GM06990 (cell line): ENCODE measurements around the gene TSPAN9.

ENCODE experiments used
- DNase-seq: peaks from one replicate; pipeline ENCODE4 v3.0.0-alpha.2; 2011; ENCODE audit not compliant: insufficient read length; ENCODE audit errors: extremely low read depth
- H3K27me3 ChIP-seq: replicated peaks from 2 replicates; pipeline ENCODE4 v1.6.0; 2011; ENCODE audit warnings: low read length; ENCODE audit not compliant: control insufficient read depth, insufficient read depth
- H3K36me3 ChIP-seq: 2 replicates; pipeline ENCODE4 v1.5.1; 2011; ENCODE audit warnings: low read length; ENCODE audit not compliant: control insufficient read depth, insufficient read depth
- H3K4me3 ChIP-seq: replicated peaks from 2 replicates; pipeline ENCODE4 v1.5.1; 2011; ENCODE audit warnings: low read depth, mild to moderate bottlenecking, control low read depth, low read length
- TF ChIP-seq, protein P1 (sequence below): IDR thresholded peaks from 2 replicates; pipeline ENCODE4 v1.5.1; 2011; ENCODE audit warnings: low read length, control low read depth, mild to moderate bottlenecking, inconsistent platforms; ENCODE audit not compliant: insufficient read depth, poor library complexity, severe bottlenecking

TSPAN9 gene

DNA sequence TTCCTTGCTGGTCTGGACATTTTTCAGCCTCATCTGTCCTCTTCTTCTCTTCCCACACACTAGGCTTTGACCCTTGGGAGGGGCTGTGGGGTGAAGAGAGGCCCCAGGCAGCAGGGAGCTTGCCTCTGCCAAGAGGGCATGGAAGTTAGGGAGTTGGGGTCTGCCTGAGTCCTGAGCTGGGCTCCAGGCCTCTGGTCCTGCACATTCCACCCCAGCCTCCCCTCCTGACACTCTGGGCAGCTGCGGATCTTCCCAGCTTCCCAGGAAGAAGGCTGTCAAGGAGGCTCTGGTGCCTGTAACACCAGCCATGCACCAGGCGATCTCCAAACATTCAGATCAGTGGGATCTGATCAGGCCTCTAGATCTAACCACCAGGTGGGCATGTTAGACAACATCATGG, 244.7 kb downstream of the TSPAN9 start:
- H3K4me3 ChIP-seq: no peak overlapping the region
- TF ChIP-seq, protein P1, sequence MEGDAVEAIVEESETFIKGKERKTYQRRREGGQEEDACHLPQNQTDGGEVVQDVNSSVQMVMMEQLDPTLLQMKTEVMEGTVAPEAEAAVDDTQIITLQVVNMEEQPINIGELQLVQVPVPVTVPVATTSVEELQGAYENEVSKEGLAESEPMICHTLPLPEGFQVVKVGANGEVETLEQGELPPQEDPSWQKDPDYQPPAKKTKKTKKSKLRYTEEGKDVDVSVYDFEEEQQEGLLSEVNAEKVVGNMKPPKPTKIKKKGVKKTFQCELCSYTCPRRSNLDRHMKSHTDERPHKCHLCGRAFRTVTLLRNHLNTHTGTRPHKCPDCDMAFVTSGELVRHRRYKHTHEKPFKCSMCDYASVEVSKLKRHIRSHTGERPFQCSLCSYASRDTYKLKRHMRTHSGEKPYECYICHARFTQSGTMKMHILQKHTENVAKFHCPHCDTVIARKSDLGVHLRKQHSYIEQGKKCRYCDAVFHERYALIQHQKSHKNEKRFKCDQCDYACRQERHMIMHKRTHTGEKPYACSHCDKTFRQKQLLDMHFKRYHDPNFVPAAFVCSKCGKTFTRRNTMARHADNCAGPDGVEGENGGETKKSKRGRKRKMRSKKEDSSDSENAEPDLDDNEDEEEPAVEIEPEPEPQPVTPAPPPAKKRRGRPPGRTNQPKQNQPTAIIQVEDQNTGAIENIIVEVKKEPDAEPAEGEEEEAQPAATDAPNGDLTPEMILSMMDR: no peak
- no peaks in the 10 kb centered on the region for H3K36me3 ChIP-seq
- H3K27me3 ChIP-seq: peaks cover 1% of the 10 kb centered on the region; the same call in 1 of the 2 replicates
- no peak for DNase-seq

DNA sequence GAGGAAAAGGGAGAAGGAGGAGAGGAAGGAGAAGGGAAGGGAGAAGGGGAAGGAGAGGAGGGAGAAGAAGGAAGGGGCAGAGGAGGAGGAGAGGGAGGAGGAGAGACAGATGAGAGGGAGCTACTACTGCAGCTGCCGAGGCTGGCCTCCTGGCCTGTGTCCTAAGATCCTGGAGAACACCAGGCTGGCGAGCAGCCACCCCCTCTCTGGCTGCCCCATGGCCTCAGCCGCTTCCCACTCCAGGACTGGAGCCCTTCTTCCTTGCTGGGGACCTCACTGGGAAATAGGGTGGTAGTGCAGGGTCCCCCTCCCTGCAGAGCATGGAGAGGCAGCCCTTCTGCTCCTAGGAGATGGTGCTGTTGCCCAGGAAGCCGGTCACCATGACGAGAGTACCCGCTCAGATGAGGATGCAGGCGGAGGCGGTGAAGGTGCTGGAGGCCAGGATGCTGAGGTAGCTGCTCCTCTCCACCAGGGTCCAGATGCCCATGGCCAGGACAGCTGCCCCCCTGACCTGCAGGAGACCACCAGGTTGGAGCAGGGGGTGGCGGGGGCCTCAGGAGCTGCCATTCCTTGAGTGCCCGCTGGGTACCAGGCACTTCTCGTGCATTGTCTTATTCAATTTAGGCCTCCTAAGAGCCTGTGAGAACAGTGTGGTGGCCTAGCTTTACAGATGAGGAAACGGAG, 246.0 kb downstream of the TSPAN9 start:
- Histone ChIP-seq H3K36me3 (no peaks in the 10 kb centered on the region), H3K27me3 (peaks cover 3% of the 10 kb centered on the region), H3K4me3 (no peak overlapping the region)
- DNase-seq: no peak
- TF ChIP-seq, protein P1: no peak

DNA sequence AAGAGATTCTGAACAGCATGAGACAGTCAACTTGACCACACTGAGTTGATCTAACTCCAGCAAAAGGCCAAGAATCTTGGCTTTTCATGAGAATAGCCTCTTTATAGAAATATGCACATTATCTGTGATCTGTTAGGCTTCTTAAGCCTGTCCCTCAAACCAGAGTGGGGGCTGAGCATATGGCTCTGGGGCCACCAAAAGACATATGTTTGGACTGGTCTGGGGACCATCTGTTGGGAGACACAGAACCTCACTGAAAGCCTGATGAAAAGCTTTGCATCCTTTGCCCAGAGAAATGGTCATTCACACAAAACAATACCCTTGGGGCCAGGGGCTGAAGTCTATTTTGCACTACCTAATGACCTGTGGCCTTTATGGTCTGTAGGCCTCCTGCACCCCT, 248.6 kb downstream of the TSPAN9 start:
- no peak for DNase-seq
- peaks cover 2% of the 10 kb centered on the region for H3K27me3 ChIP-seq
- TF ChIP-seq, protein P1: no peak
- no peaks in the 10 kb centered on the region for H3K36me3 ChIP-seq
- H3K4me3 ChIP-seq: no peak overlapping the region

DNA sequence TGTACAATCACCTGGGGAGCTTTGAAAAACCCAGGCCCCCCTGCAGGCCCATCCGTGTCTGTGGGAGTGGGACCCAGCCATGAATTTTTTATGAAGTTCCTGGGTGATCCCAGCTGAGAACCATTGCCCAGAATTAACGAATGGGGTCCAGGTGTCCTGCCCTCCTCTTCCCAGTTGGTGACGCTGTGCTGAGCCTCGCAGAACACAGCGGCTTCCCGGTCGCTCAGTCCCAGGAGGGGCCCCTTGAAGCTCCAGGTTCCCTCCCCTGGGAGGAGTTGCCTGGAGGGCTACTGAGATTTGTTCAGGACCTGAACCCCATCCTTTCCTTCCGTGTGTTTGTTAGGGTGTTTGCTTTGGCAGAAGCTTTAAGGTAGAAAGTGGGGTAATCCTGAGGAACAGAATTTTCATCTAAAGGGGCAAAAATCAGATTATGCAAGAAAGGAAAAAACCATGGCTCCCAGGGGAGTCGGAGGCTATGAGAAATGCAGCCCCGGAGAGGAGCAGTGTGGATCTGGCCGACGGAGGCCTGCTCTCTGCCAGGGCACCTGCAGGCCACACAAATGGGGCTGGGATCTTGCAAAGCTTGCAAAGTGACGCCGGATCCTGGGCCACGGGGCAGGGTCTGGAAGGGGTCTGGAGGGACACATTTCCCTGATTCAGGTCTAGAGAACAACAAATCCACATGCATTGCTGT, 249.1 kb downstream of the TSPAN9 start:
- no peak overlapping the region for H3K4me3 ChIP-seq
- peaks cover 2% of the 10 kb centered on the region for H3K27me3 ChIP-seq
- no peak for DNase-seq
- no peaks in the 10 kb centered on the region for H3K36me3 ChIP-seq
- TF ChIP-seq, protein P1: no peak

DNA sequence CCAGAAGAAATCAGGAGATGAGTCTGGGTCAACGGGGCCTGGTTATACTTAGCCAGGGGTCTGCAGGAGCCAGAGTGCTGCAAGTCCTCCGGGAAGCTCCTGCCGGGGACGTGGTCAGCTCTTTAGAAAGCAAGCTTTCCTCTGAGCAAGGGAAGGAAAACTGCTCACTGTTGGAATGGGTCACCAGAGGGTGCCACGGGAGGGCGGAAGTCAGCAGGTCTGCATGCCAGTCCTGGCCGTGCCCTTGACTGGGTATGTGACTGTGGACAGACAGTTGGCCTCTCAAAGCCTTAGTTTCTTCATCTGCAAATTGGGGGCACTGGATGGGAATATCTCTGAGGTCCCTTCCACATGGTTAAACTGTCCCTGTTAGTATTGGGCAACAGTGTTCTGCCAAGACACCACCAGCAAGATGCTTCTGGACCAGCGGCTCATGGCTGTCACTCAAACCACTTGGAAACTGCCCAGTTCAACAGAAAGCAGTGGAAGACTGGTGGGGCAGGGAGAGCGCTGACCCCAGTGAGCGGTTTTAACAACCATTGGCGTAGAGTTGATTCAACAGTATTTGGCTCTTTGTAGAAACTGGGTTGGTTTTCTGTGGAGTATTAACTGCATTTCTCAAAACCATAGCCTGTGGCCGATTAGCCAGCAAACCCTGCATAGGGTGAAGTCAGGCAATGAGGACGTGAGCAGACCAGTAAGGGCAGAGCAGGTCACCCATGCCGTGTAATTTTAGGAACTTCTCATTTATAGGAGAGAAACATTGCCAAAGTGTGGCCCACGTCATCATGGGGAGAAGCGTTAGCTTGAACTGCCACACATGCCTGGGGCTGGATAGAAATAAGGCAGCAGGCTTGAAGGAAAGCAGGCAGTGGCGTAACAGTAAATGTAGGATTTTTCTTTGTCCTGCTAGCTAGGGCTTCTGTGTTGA, 249.9 kb downstream of the TSPAN9 start:
- no peak for DNase-seq
- Histone ChIP-seq H3K36me3 (no peaks in the 10 kb centered on the region), H3K27me3 (peaks cover 2% of the 10 kb centered on the region), H3K4me3 (no peak overlapping the region)
- TF ChIP-seq, protein P1: no peak
